SU-DHL-6 (cell line): ENCODE measurements around the gene CDK7.

Source experiments
- H2AFZ ChIP-seq: fragments of 200-600 bp; sonication (generic); 2 replicates; pipeline ENCODE4 v1.6.1; 2014; ENCODE audit warnings: low read depth, mild to moderate bottlenecking, moderate library complexity, mixed read lengths, antibody characterized with exemption, low read length; ENCODE audit not compliant: severe bottlenecking
- H3F3A ChIP-seq: fragments of 200-600 bp; shearing (Covaris generic); 2 replicates; pipeline ENCODE4 v1.6.0; 2016; ENCODE audit warnings: antibody characterized with exemption, mild to moderate bottlenecking; ENCODE audit not compliant: insufficient read depth
- H3K27ac ChIP-seq: fragments of 200-600 bp; sonication (generic); 2 replicates; pipeline ENCODE4 v1.5.1; 2016; ENCODE audit warnings: low read depth, mild to moderate bottlenecking, low read length, moderate library complexity, mixed read lengths
- H3K27me3 ChIP-seq: fragments of 200-600 bp; sonication (generic), shearing (Covaris generic); 2 replicates; pipeline ENCODE4 v1.6.0; 2014; ENCODE audit warnings: mild to moderate bottlenecking, low read length
- H3K36me3 ChIP-seq: fragments of 200-600 bp; sonication (generic); 2 replicates; pipeline ENCODE4 v1.6.1; 2014; ENCODE audit warnings: mild to moderate bottlenecking, low read length, mixed read lengths
- H3K4me2 ChIP-seq: fragments of 300-600, 200-600 bp; shearing (Covaris generic), sonication (generic); 2 replicates; pipeline ENCODE4 v1.6.0; 2014; ENCODE audit warnings: low read length, low read depth, mild to moderate bottlenecking; ENCODE audit not compliant: poor library complexity, severe bottlenecking
- H3K4me3 ChIP-seq: fragments of 200-600 bp; sonication (generic); 2 replicates; pipeline ENCODE4 v1.5.1; 2014; ENCODE audit warnings: antibody characterized with exemption, low read length, mild to moderate bottlenecking, mixed read lengths; ENCODE audit not compliant: insufficient read depth, poor library complexity, severe bottlenecking
- H3K79me2 ChIP-seq: fragments of 200-600 bp; sonication (generic); 2 replicates; pipeline ENCODE4 v1.6.1; 2014; ENCODE audit warnings: mild to moderate bottlenecking, low read length, moderate library complexity; ENCODE audit not compliant: insufficient read depth
- H3K9ac ChIP-seq: fragments of 200-600 bp; sonication (generic); 2 replicates; pipeline ENCODE4 v1.7.0; 2014; ENCODE audit warnings: mild to moderate bottlenecking, low read length
- H3K9me2 ChIP-seq: fragments of 200-600 bp; sonication (generic); replicated peaks from 2 replicates; pipeline ENCODE4 v1.6.1; 2014; ENCODE audit warnings: low read length; ENCODE audit not compliant: insufficient read depth
- H3K9me3 ChIP-seq: fragments of 200-600 bp; sonication (generic); 2 replicates; pipeline ENCODE4 v1.6.1; 2014; ENCODE audit warnings: low read length, mixed read lengths; ENCODE audit not compliant: insufficient read depth
- H4K20me1 ChIP-seq: fragments of 200-600 bp; sonication (generic); 2 replicates; pipeline ENCODE4 v1.6.1; 2014; ENCODE audit warnings: low read depth, mild to moderate bottlenecking, antibody characterized with exemption, low read length, moderate library complexity, mixed read lengths
- CTCF ChIP-seq: fragments of 200-600 bp; sonication (generic); IDR thresholded peaks from one replicate; pipeline ENCODE4 v1.5.1; 2017; ENCODE audit warnings: antibody characterized with exemption, mild to moderate bottlenecking, low read length, moderate library complexity; ENCODE audit not compliant: insufficient read depth, poor library complexity, severe bottlenecking
- EZH2phosphoT487 ChIP-seq: fragments of 200-600 bp; sonication (generic), shearing (Covaris generic); conservative IDR thresholded peaks from 2 replicates; pipeline ENCODE4 v1.6.1; 2018; ENCODE audit warnings: mild to moderate bottlenecking, antibody characterized with exemption, low read length, moderate library complexity, mixed read lengths

The CDK7 gene

GRCh38 chr5:69315972-69316371 lies 81.3 kb downstream of the CDK7 start:
- no peaks in the 10 kb centered on the region for H3K36me3 ChIP-seq
- H2AFZ ChIP-seq: no peak overlapping the region
- no peaks in the 10 kb centered on the region for H4K20me1 ChIP-seq
- H3K4me3 ChIP-seq: no peak overlapping the region
- no peaks in the 10 kb centered on the region for H3F3A ChIP-seq
- H3K4me2 ChIP-seq: no peak overlapping the region
- H3K27ac ChIP-seq: no peak overlapping the region
- H3K79me2 ChIP-seq: no peaks in the 10 kb centered on the region
- H3K9me3 ChIP-seq: no peaks in the 10 kb centered on the region
- TF ChIP-seq EZH2phosphoT487: no peak
- TF ChIP-seq CTCF: no peak
- no peaks in the 10 kb centered on the region for H3K9me2 ChIP-seq
- H3K27me3 ChIP-seq: no peaks in the 10 kb centered on the region
- H3K9ac ChIP-seq: no peak overlapping the region

- no peak overlapping the region for H2AFZ ChIP-seq
- TF ChIP-seq CTCF (no peak), EZH2phosphoT487 (no peak)
- no peaks in the 10 kb centered on the region for H3K36me3 ChIP-seq
- no peaks in the 10 kb centered on the region for H3K9me3 ChIP-seq
- no peak overlapping the region for H3K27ac ChIP-seq
- H3K9ac ChIP-seq: no peak overlapping the region
- no peaks in the 10 kb centered on the region for H3K79me2 ChIP-seq
- H3K4me2 ChIP-seq: no peak overlapping the region
- no peaks in the 10 kb centered on the region for H3K9me2 ChIP-seq
- no peaks in the 10 kb centered on the region for H3K27me3 ChIP-seq
- no peak overlapping the region for H3K4me3 ChIP-seq
- H4K20me1 ChIP-seq: no peaks in the 10 kb centered on the region
- no peaks in the 10 kb centered on the region for H3F3A ChIP-seq
Measured at GRCh38 chr5:69317391-69317790, 82.7 kb downstream of the CDK7 start.

- H3K36me3 ChIP-seq: no peaks in the 10 kb centered on the region
- H3K9ac ChIP-seq: no peak overlapping the region
- no peak overlapping the region for H3K4me2 ChIP-seq
- no peaks in the 10 kb centered on the region for H3K79me2 ChIP-seq
- TF ChIP-seq EZH2phosphoT487: no peak
- TF ChIP-seq CTCF: no peak
- H2AFZ ChIP-seq: no peak overlapping the region
- no peaks in the 10 kb centered on the region for H4K20me1 ChIP-seq
- no peaks in the 10 kb centered on the region for H3F3A ChIP-seq
- H3K9me2 ChIP-seq: no peaks in the 10 kb centered on the region
- no peak overlapping the region for H3K4me3 ChIP-seq
- H3K27ac ChIP-seq: no peak overlapping the region
- no peaks in the 10 kb centered on the region for H3K27me3 ChIP-seq
- no peaks in the 10 kb centered on the region for H3K9me3 ChIP-seq
Measured at GRCh38 chr5:69326365-69326764, 91.7 kb downstream of the CDK7 start.
